Measurements from ENCODE around the gene WDR46. TPM values are rescaled to one million over a fixed set of nuclear protein-coding genes. Genes with fewer than 3 reads are reported as not detected.

The WDR46 gene, protein sequence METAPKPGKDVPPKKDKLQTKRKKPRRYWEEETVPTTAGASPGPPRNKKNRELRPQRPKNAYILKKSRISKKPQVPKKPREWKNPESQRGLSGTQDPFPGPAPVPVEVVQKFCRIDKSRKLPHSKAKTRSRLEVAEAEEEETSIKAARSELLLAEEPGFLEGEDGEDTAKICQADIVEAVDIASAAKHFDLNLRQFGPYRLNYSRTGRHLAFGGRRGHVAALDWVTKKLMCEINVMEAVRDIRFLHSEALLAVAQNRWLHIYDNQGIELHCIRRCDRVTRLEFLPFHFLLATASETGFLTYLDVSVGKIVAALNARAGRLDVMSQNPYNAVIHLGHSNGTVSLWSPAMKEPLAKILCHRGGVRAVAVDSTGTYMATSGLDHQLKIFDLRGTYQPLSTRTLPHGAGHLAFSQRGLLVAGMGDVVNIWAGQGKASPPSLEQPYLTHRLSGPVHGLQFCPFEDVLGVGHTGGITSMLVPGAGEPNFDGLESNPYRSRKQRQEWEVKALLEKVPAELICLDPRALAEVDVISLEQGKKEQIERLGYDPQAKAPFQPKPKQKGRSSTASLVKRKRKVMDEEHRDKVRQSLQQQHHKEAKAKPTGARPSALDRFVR
- 77.9 and 95.4 TPM in 2 replicates for total RNA-seq (2014; rRNA removed; shearing (Covaris generic))

DNA sequence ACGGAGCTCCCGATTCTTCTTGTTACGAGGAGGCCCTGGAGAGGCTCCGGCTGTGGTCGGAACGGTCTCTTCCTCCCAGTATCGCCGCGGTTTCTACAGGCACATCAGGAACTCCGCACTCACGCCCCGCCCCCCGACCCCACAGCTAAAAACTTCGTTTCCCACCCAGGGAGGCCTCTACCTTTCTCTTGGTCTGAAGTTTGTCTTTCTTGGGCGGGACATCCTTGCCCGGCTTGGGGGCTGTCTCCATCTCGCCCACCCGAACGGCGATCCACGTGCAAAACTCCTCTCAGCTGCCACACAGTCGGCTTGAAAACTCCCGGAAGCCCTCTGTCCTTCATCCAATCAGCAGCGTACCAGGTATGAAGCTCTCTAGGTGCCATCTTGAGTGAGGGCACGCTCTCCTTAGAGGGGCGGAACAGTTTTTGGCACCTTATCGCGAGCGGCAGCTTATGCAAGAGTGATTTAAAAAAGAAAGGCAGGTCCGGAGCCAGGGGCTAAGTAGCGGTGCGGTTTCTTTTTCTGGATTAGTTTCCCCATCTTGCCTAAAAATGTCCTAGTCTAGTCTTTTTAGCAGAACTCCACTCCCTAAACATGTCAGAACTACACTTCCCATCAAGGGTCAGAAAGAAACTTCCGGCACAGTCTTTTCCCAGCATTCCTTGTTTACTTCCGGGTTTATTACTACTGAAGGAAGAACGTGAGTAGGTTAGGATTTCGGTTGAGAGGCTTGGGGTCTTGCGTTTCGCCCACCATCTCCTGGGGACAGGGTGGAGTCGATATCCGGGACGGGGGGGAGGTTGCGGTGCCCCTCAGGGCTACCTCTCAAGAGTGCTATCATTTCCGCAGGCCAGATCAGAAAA lies at the start of gene WDR46, which contains the start of gene PFDN6:
Gene WDR46, minus strand, starts transcription at position 319 of the 863 bp plus-strand sequence. Its CDS starts 69 bp downstream, at position 250.
Gene PFDN6, plus strand, starts transcription at position 681 of the 863 bp plus-strand sequence. CDS start 256 bp downstream, outside the sequence.
- peak; percentile 85 for DNase-seq (ENCODE audit: low spot score)

- no peak for DNase-seq (ENCODE audit: low spot score)
Observed at GRCh38 chr6:33336495-33336894, 47.5 kb upstream of the WDR46 start.

DNA sequence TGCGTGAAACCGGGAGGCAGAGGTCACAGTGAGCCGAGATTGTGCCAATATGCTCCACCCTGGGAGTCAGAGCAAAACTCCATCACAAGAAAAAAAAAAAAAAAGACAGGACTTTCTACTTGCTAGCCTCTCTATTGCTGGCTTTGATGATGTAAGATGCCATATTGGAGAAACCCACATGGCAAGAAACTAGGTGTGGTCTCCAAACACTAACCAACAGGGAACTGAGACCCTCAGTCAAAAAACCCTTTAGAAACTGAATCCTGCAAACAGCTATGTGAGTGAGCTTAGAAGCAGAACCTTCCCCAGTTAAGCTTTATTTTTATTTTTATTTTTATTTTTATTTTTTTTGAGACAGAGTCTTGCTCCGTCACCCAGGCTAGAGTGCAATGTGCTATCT lies 46.9 kb upstream of the WDR46 start:
- no peak for DNase-seq (ENCODE audit: low spot score)

DNA sequence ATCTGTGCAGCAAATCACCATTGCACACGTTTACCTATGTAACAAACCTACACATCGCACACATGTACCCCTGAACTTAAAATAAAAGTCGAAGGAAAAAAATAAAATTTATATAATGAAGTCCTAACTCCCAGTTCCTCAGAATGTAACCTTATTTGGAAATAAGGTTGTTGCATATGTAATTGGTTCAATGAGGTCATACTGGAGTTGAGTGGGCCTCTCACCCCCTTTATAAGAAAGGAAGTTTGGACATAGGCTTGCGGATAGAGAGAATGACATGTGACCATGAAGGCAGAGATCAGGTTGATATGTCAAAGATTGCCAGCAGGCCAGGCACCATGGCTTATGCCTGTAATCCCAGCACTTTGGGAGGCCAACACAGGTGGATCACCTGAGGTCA lies 44.6 kb upstream of the WDR46 start:
- DNase-seq (ENCODE audit: low spot score) = no peak

DNA sequence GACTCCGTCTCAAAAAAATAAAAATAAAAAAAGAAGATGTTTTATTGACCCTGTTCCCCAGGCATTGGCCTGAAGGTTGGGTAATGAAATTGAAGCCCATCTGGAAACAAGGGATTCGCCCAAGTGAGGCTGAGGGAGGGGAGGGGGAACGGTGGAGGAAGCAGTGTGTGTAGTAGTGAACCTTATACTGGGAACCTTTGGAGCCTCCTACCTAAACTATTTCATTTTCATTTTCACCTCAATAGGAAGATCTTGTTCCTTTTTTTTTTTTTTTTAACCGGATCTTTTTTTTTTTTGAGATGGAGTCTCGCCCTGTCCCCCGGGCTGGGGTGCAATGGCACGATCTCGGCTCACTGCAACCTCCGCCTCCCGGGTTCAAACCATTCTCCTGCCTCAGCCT lies 41.7 kb upstream of the WDR46 start:
- no peak for DNase-seq (ENCODE audit: low spot score)

DNA sequence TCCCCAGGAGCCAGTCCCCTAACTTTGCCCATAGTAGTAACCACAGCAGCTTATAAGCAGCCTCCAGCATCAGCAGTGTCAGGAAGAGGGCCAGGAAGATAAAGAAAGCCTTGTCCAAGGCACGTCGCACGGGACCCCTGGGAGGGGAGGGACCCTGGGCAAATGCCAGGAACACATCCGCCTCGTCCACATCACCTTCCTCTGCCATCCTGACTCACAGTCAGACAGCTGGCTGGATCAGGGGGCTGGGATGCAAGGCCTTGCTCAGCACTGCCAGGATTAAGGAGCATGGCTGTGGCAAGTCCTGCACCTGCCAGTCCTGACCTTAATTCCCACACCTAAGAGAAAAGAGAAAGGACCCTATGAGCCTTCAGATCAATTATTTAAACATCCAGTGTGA lies 40.0 kb upstream of the WDR46 start:
- DNase-seq (ENCODE audit: low spot score) = no peak

DNA sequence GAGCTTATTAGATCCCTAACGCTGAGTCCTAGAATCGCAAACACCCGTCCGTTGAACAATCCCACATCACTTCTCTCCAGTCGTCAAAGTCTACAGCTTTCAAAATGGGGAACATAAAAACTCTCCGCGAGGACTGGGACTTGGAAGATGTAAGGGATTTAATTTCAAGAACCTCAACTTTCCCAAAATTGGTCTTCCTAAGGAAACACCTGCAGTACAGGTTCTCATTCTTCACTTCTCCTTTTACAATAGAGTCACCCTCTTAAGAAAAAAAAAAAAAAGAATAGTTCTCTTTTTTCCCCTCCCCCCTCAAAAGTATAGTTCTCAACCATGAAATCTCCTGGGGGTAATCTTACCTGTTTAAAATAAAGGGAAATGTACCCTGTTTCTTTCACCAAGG lies 35.1 kb upstream of the WDR46 start:
- no peak for DNase-seq (ENCODE audit: low spot score)

- DNase-seq (ENCODE audit: low spot score) = no peak
Observed at GRCh38 chr6:33323623-33323948, 34.5 kb upstream of the WDR46 start.

GRCh38 chr6:33321227-33321626 lies 32.2 kb upstream of the WDR46 start:
- DNase-seq (ENCODE audit: low spot score) = no peak

DNA sequence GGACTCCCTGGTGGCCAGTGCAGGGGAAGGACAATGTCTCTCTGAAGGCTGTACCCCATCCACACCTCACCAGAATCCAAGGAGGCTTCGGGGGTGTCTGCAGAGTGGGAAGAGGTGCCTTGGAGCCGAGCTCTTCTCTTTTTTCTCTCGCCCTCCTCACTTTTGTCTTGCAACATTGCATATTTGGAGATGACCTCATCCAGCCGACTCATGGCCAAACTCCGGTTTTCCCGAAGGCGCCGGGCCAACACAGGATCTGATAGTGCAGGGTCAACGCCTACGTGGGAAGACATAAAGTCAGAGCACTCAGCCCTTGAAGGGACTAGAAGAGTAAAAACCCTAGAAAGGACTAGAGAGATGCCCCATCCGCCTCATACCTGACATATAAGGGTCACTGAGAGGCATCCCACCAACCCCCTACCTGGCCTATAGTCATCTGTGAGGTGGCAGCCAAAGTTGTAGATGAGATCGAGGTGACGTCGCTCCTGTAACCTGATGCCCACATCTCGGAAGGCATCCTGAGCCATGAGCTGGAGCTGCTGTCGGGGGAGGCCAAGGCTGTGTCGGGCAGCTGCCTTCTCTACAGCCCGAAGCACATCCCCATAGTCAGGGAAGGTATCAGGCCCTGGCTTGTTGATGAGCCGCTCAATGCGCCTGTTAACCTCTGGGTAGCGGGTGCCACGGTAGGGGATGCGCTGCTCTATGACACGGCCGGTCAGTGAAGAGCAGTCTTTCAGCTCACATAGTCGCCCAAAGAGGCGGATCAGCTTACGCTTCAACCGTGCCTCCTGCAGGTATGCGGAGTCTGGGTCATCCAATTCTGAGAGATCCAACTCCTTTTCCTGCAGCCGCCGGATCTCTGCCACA lies 31.5 kb upstream of the WDR46 start:
- peak; percentile 48 for DNase-seq (ENCODE audit: low spot score)

GRCh38 chr6:33319939-33320314 lies 30.9 kb upstream of the WDR46 start:
- DNase-seq (ENCODE audit: low spot score) = no peak

GRCh38 chr6:33318426-33319073 lies 29.5 kb upstream of the WDR46 start:
- no peak for DNase-seq (ENCODE audit: low spot score)

- DNase-seq (ENCODE audit: low spot score) = peak; percentile 97
Observed at GRCh38 chr6:33317669-33318425, 28.8 kb upstream of the WDR46 start, which contains the start of gene ZBTB22. Gene ZBTB22, minus strand, starts transcription at chr6:33317744. Its CDS starts 828 bp downstream, at chr6:33316916.

DNA sequence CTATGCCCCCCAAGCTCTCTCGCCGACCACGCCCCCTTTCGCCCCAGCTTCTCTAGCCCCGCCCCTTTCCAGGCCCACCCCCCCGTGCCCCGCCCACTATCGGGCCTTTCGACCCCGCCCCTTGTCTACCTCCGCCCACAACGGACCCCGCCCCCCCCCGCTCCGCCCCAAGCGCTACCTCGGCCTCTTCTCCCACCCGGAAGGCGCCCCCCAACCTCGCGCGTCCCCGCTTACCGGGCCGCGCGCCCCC lies 28.3 kb upstream of the WDR46 start:
- no peak for DNase-seq (ENCODE audit: low spot score)

GRCh38 chr6:33316603-33317418 lies 27.8 kb upstream of the WDR46 start:
- no peak for DNase-seq (ENCODE audit: low spot score)

DNA sequence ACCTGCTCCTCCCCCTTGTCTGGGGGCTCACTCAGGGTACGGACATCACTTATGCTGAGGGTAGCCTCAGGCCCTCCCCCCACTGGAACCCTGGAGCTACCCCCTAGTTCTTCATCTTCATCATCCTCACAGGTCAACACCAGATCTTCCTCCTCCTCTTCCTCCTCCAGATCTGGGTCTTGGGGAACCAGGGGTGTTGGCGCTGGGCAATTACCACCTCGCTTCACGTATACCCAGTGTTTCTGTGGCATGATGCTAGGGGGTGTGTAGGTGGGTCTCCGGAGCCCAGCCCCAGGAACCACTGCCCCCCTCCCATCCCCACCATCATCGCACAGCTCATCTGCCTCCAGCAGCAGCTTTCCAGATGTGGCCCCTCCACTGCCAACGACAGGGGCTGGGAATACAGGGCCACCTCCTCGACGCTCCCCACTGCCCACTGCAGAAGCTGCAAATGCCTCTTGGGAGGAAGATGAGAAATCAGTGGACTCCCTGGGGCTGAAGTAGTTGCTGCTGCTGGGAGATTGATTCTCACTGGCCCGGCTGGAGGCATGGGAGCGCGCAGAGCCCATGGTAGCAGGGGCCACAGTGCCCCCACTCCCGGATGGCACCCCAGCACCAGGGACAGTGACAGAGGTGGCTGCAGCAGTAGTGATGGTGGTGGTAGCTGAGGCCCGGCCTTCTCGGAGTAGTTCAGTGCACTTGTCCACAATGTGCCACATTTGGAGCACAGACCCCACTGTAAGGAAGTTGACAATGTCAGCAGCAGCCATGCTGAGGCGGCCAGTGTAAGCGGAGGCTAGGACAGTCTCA lies 27.0 kb upstream of the WDR46 start:
- no peak for DNase-seq (ENCODE audit: low spot score)

DNA sequence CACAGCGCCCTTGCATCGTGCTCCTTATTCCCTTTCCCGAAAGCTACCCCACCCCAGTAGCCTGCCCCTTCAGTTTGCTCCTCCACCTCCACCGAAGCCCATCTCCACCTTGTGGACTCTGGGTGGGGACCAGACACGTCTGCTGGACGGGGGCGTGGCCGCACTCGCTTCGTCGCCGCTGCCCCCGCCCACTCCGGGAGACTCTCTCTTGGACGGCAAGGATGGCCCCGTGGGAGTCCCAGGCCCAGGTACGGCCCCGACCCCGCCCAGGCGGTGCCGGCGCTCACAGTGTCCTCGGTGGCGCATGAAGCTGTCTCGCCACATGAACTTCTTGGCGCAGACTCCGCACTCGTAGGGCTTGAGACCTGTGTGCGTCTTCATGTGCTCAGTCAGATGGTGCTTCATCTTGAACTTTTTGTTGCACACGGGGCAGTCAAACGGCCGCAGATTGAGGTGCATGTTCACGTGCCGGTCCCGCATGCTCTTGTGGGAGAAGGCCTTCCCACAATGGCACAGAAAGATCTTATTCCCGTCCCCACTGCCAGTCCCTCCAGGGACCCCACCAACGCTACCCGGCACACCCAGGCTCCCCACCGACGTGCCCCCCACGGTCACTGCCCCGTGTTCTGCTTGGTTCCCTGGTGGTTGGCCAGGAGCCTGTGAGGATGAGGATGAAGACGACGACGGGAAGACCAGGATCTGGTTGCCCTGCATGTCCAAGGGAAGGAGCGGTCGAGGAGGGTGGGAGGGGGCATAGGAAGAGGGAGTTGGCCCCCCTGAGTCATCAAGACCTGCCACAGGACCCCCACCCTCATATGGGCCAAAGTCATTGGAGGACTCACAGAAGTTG lies 26.1 kb upstream of the WDR46 start:
- no peak for DNase-seq (ENCODE audit: low spot score)

DNA sequence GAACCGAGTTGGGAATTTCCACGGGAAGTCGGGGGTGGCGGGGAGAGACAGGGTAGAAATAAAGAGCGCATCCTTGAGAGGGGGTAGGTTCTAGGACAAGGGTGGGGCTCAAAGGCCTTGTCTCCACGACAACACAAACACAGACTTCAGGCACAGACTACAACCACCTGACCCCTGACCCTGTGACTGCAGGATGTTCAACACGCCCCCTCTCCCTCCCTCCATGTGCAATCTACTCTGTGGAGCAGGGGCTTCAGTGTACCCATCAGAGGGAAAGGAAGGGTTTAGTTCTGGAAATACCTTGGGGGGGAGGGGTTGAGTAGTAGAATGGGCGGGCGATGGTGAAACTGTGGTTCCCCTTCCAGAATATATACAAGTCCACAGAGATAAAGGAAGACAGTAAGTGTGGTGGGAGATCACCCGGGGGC lies 25.5 kb upstream of the WDR46 start:
- DNase-seq (ENCODE audit: low spot score) = peak; percentile 64

All from A172 (cell line).